ENCODE data around the gene PAF1. TPM values are rescaled to one million over a fixed set of nuclear protein-coding genes. Genes with fewer than 3 reads are reported as not detected.

PAF1 gene
- total RNA-seq, 1 donor from 2014 or later, result 15.6 TPM

DNA sequence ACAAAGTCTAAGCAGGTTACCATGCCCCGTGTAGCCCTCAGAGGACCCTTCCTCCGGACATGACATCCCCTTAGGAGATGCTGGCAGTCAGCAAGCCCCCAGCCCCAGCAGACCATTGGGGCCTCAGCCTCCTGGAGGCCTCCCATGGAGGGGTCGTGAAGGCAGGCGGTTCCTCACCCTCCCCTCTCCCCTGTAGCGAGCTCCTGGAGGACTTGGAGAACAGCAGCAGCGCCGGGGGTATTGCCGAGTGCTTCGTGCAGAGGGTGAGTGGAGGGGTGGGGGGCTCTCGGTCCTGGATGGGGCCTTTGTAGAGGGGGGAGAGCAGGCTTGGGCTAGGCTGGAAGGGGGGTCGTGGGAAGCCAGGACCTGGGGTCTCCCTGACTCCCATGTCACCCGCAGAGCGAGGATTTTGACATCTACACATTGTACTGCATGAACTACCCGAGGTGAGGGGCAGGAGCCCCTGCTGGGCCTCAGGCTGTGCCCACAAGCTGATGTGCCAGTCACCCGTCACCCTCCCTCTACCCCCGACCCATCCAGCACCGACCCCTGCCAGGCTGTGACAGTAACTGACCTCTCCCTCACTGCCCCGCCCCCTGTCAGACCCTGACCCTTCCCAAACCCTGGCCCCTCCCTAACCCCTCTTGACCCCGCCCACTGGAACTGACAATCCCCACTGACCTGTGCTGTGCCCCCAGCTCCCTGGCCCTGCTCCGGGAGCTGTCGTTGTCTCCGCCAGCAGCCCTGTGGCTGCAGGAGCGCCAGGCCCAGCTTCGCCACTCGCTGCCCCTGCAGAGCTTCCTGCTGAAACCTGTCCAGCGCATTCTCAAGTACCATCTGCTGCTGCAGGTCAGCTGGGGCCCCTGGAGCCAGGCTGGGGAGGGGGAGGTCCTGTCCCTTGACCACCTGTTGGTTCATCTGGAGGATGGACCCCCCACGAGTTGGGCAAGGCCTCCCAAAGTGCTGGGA, 25.5 kb upstream of the PAF1 start:
- Mint-ChIP-seq H3K27ac (no peak overlapping the region), H3K4me1 (peaks cover 31% of the 10 kb centered on the region), H3K4me3 (no peak overlapping the region), H3K9me3 (peaks cover 4% of the 10 kb centered on the region), H3K27me3 (ENCODE audit: insufficient read depth, low read depth) (peaks cover 10% of the 10 kb centered on the region), H3K36me3 (peaks cover 18% of the 10 kb centered on the region)
- H3K36me3 ChIP-seq, result no peaks in the 10 kb centered on the region
- peaks cover 15% of the 10 kb centered on the region for H3F3A ChIP-seq (ENCODE audit: low read depth)
- DNase-seq (ENCODE audit: low spot score), result peak; percentile 38
- no peak overlapping the region for H2AFZ ChIP-seq (replicated peaks)
- no peaks in the 10 kb centered on the region for H3K9me3 ChIP-seq (ENCODE audit: low read depth)
- H3K4me3 ChIP-seq, result no peak overlapping the region
- peaks cover 41% of the 10 kb centered on the region for H3K79me2 ChIP-seq (ENCODE audit: low read depth)
- H3K9ac ChIP-seq, result no peak overlapping the region
- H4K20me1 ChIP-seq (ENCODE audit: low read depth), result peaks cover 34% of the 10 kb centered on the region
- peaks cover 11% of the 10 kb centered on the region for H3K4me1 ChIP-seq
- TF ChIP-seq EZH2 (IDR thresholded peaks at IDR 0.05), result no peak
- TF ChIP-seq EZH2phosphoT487 (IDR thresholded peaks at IDR 0.05), result no peak
- TF ChIP-seq, protein P1, sequence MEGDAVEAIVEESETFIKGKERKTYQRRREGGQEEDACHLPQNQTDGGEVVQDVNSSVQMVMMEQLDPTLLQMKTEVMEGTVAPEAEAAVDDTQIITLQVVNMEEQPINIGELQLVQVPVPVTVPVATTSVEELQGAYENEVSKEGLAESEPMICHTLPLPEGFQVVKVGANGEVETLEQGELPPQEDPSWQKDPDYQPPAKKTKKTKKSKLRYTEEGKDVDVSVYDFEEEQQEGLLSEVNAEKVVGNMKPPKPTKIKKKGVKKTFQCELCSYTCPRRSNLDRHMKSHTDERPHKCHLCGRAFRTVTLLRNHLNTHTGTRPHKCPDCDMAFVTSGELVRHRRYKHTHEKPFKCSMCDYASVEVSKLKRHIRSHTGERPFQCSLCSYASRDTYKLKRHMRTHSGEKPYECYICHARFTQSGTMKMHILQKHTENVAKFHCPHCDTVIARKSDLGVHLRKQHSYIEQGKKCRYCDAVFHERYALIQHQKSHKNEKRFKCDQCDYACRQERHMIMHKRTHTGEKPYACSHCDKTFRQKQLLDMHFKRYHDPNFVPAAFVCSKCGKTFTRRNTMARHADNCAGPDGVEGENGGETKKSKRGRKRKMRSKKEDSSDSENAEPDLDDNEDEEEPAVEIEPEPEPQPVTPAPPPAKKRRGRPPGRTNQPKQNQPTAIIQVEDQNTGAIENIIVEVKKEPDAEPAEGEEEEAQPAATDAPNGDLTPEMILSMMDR (IDR thresholded peaks at IDR 0.05), result no peak
- no peak overlapping the region for H3K4me2 ChIP-seq
- no peak overlapping the region for H3K27ac ChIP-seq
- no peaks in the 10 kb centered on the region for H3K27me3 ChIP-seq

GRCh38 chr19:39415111-39416046, 24.5 kb upstream of the PAF1 start:
- DNase-seq (ENCODE audit: low spot score), result no peak
- Histone ChIP-seq H3K4me1 (peaks cover 20% of the 10 kb centered on the region), H3K4me3 (no peak overlapping the region), H3K9me3 (ENCODE audit: low read depth) (no peaks in the 10 kb centered on the region), H3K79me2 (ENCODE audit: low read depth) (peaks cover 41% of the 10 kb centered on the region), H3F3A (ENCODE audit: low read depth) (peaks cover 25% of the 10 kb centered on the region), H3K9ac (no peak overlapping the region), H3K4me2 (peak overlapping the region; percentile 86), H4K20me1 (ENCODE audit: low read depth) (peaks cover 34% of the 10 kb centered on the region), H2AFZ (replicated peaks) (no peak overlapping the region), H3K36me3 (no peaks in the 10 kb centered on the region), H3K27ac (no peak overlapping the region), H3K27me3 (no peaks in the 10 kb centered on the region)
- Mint-ChIP-seq H3K9me3 (peaks cover 4% of the 10 kb centered on the region), H3K36me3 (peaks cover 18% of the 10 kb centered on the region), H3K4me1 (peaks cover 42% of the 10 kb centered on the region), H3K27ac (no peak overlapping the region), H3K4me3 (peak overlapping the region; percentile 78), H3K27me3 (ENCODE audit: insufficient read depth, low read depth) (peaks cover 15% of the 10 kb centered on the region)
- TF ChIP-seq EZH2phosphoT487 (IDR thresholded peaks at IDR 0.05), result no peak
- TF ChIP-seq, protein P1 (IDR thresholded peaks at IDR 0.05), result peak; percentile 21
- no peak for TF ChIP-seq EZH2 (IDR thresholded peaks at IDR 0.05)

DNA sequence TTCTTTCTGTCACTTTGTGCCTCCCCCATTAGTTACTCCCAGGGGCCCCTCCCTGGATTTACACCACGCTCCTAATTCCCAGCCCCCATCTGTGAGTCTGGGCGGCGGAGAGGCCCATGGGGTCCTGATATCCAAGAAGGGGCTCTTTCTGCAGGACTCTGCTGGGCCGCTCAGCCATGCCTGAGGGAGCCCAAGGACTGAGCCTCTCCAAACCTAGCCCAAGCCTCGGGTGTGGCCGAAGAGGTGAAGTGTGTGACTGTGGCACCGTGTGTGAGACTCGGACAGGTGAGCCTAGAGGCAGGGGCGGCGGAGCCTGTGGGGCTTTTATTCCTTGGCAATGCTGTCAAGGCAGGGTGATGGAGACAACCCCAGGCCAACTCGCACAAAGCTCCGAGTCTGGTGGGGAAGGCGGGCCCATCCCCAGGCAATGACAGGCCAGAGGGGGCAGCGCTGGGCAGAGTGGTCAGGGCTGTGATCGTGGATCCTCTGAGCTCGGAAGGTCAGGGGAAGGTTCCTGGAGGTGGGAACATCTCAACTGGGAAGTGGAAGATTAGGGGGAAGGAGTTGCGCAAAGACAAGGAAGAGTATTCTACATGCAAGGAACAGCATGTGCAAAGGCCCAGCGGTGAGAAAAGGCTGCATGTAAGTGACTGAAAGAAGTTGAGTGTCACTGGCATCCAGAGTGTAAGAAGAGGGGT, 23.2 kb upstream of the PAF1 start:
- H3K9ac ChIP-seq, result peak overlapping the region; percentile 79
- H3K4me1 ChIP-seq, result peaks cover 20% of the 10 kb centered on the region
- H4K20me1 ChIP-seq (ENCODE audit: low read depth), result peaks cover 34% of the 10 kb centered on the region
- peak overlapping the region; percentile 82 for H3K27ac ChIP-seq
- peaks cover 41% of the 10 kb centered on the region for H3K79me2 ChIP-seq (ENCODE audit: low read depth)
- no peak for TF ChIP-seq EZH2 (IDR thresholded peaks at IDR 0.05)
- TF ChIP-seq, protein P1 (IDR thresholded peaks at IDR 0.05), result peak; percentile 19
- H3K4me3 ChIP-seq, result peak overlapping the region; percentile 98
- H3K27me3 ChIP-seq, result peaks cover 2% of the 10 kb centered on the region
- Mint-ChIP-seq H3K9me3 (peaks cover 4% of the 10 kb centered on the region), H3K27me3 (ENCODE audit: insufficient read depth, low read depth) (peaks cover 19% of the 10 kb centered on the region), H3K4me3 (peak overlapping the region; percentile 99), H3K4me1 (peaks cover 45% of the 10 kb centered on the region), H3K36me3 (peaks cover 15% of the 10 kb centered on the region), H3K27ac (peak overlapping the region; percentile 98)
- H3K9me3 ChIP-seq (ENCODE audit: low read depth), result no peaks in the 10 kb centered on the region
- DNase-seq (ENCODE audit: low spot score), result peak; percentile 60
- peaks cover 29% of the 10 kb centered on the region for H3F3A ChIP-seq (ENCODE audit: low read depth)
- no peak overlapping the region for H2AFZ ChIP-seq (replicated peaks)
- H3K4me2 ChIP-seq, result peak overlapping the region; percentile 86
- no peaks in the 10 kb centered on the region for H3K36me3 ChIP-seq

Measured in neural progenitor cell (in vitro differentiated cells).